Loucy (cell line): ENCODE results near the gene ARSA.
A peak's percentile ranks its signal among the peaks of the same experiment; 100 is the strongest.

Experiments
- CTCF ChIP-seq: fragments of 200-600 bp; sonication (generic); conservative IDR thresholded peaks from 2 replicates; pipeline ENCODE4 v1.5.1; 2014; ENCODE audit warnings: mild to moderate bottlenecking, antibody characterized with exemption, low read length
- EZH2phosphoT487 ChIP-seq: fragments of 200-600 bp; IDR thresholded peaks from 2 replicates; pipeline ENCODE4 v1.6.1; 2018; ENCODE audit warnings: antibody characterized with exemption, mild to moderate bottlenecking, moderate library complexity, borderline replicate concordance

GRCh38 chr22:50606165-50606945, 21.6 kb downstream of the ARSA start:
- peak; percentile 44 for TF ChIP-seq CTCF
- TF ChIP-seq EZH2phosphoT487 = no peak
